Activated CD8-positive, alpha-beta memory T cell treated with anti-CD3 and anti-CD28 coated beads for 48 hours (primary cell): ENCODE measurements around the gene H1-8.
"Not testable (repeated sequence)": the region's sequence is repeated elsewhere in the genome, so short reads cannot be mapped to it uniquely, and the experiment has no call there.

ENCODE experiments used
- DNase-seq, 3 experiments: peaks; one replicate each; pipeline ENCODE4 v3.0.0-alpha.2; 2020; ENCODE audit warnings: low read depth in 2 of 3, low spot score in 2 of 3

The H1-8 gene

GRCh38 chr3:129531699-129532098 is 11.3 kb upstream of the H1-8 start:
- DNase-seq = no peak

- DNase-seq = no peak
Observed at GRCh38 chr3:129532261-129532660, 10.7 kb upstream of the H1-8 start.

- DNase-seq = no peak
Observed at GRCh38 chr3:129533406-129533805, 9.6 kb upstream of the H1-8 start.

GRCh38 chr3:129534428-129535027 is 8.4 kb upstream of the H1-8 start:
- no peak for DNase-seq

- no peak for DNase-seq
Observed at GRCh38 chr3:129535075-129535474, 7.9 kb upstream of the H1-8 start.

- DNase-seq = no peak
Observed at GRCh38 chr3:129536374-129536667, 6.7 kb upstream of the H1-8 start.

- no peak for DNase-seq
Observed at GRCh38 chr3:129536804-129537203, 6.2 kb upstream of the H1-8 start.

GRCh38 chr3:129539206-129539605 is 3.8 kb upstream of the H1-8 start:
- DNase-seq = no peak

GRCh38 chr3:129540776-129541516 is 2.0 kb upstream of the H1-8 start:
- no peak for DNase-seq

GRCh38 chr3:129542747-129543146 is 228 bp upstream of the H1-8 start:
- DNase-seq = no peak

- DNase-seq = no peak
Observed at GRCh38 chr3:129543999-129544398, 1.0 kb downstream of the H1-8 start.

GRCh38 chr3:129545951-129546350 is 3.0 kb downstream of the H1-8 start:
- not testable (repeated sequence) for DNase-seq

- DNase-seq = no peak
Observed at GRCh38 chr3:129547241-129547640, 4.3 kb downstream of the H1-8 start.

- no peak for DNase-seq
Observed at GRCh38 chr3:129548104-129548965, 5.4 kb downstream of the H1-8 start.

- no peak for DNase-seq
Observed at GRCh38 chr3:129549006-129549800, 6.2 kb downstream of the H1-8 start.

GRCh38 chr3:129549805-129550204 is 6.8 kb downstream of the H1-8 start:
- no peak for DNase-seq

- no peak for DNase-seq
Observed at GRCh38 chr3:129552287-129553050, 9.5 kb downstream of the H1-8 start.

GRCh38 chr3:129553171-129553570 is 10.2 kb downstream of the H1-8 start:
- no peak for DNase-seq

- no peak for DNase-seq
Observed at GRCh38 chr3:129553719-129554118, 10.7 kb downstream of the H1-8 start.

- DNase-seq = no peak
Observed at GRCh38 chr3:129554356-129555152, 11.6 kb downstream of the H1-8 start.
